MM.1S (cell line): ENCODE data around the gene IFT74.

ENCODE experiments used
- DNase-seq: peaks from one replicate; pipeline ENCODE4 v3.0.0-alpha.2; 2015
- H2AFZ ChIP-seq: fragments of 300-600 bp; sonication (generic); 2 replicates; pipeline ENCODE4 v1.6.0; 2016; ENCODE audit warnings: antibody characterized with exemption, low read length
- H3F3A ChIP-seq: fragments of 300-600 bp; sonication (generic); 2 replicates; pipeline ENCODE4 v1.6.1; 2016; ENCODE audit warnings: mild to moderate bottlenecking, antibody characterized with exemption, low read length, moderate library complexity, mixed read lengths; ENCODE audit not compliant: insufficient read depth
- H3K27ac ChIP-seq: fragments of 300-600 bp; sonication (generic); 2 replicates; pipeline ENCODE4 v1.5.1; 2016; ENCODE audit warnings: mild to moderate bottlenecking, low read length
- H3K27me3 ChIP-seq: fragments of 300-600 bp; sonication (generic); replicated peaks from 2 replicates; pipeline ENCODE4 v1.6.0; 2016; ENCODE audit warnings: low read length; ENCODE audit not compliant: insufficient read depth
- H3K36me3 ChIP-seq: fragments of 300-600 bp; sonication (generic); replicated peaks from 2 replicates; pipeline ENCODE4 v1.6.1; 2016; ENCODE audit warnings: mild to moderate bottlenecking, low read length, mixed read lengths; ENCODE audit not compliant: insufficient read depth
- H3K4me1 ChIP-seq: fragments of 300-600 bp; sonication (generic); 2 replicates; pipeline ENCODE4 v1.6.1; 2016; ENCODE audit warnings: low read length, mixed read lengths
- H3K4me2 ChIP-seq: fragments of 300-600 bp; sonication (generic); 2 replicates; pipeline ENCODE4 v1.6.0; 2016; ENCODE audit warnings: low read depth, low read length
- H3K4me3 ChIP-seq: fragments of 300-600 bp; sonication (generic); 2 replicates; pipeline ENCODE4 v1.5.1; 2016; ENCODE audit warnings: low read length, mixed read lengths
- H3K79me2 ChIP-seq: fragments of 300-600 bp; sonication (generic); 2 replicates; pipeline ENCODE4 v1.6.1; 2016; ENCODE audit warnings: mixed run types, low read length, mixed read lengths
- H3K9ac ChIP-seq: fragments of 300-600 bp; sonication (generic); 2 replicates; pipeline ENCODE4 v1.6.1; 2016; ENCODE audit warnings: low read length, mixed read lengths
- H3K9me2 ChIP-seq: fragments of 300-600 bp; sonication (generic); replicated peaks from 2 replicates; pipeline ENCODE4 v1.6.1; 2016; ENCODE audit warnings: mild to moderate bottlenecking, low read length, mixed read lengths; ENCODE audit not compliant: insufficient read depth
- H3K9me3 ChIP-seq: fragments of 300-600 bp; sonication (generic); replicated peaks from 2 replicates; pipeline ENCODE4 v1.6.1; 2016; ENCODE audit warnings: mild to moderate bottlenecking, low read length, mixed read lengths; ENCODE audit not compliant: insufficient read depth
- H4K20me1 ChIP-seq: fragments of 300-600 bp; sonication (generic); 2 replicates; pipeline ENCODE4 v1.6.1; 2016; ENCODE audit warnings: mild to moderate bottlenecking, low read length, moderate library complexity, mixed read lengths; ENCODE audit not compliant: insufficient read depth
- CTCF ChIP-seq: fragments of 300-600 bp; sonication (generic); IDR thresholded peaks from 2 replicates; pipeline ENCODE4 v1.5.1; 2016; ENCODE audit warnings: antibody characterized with exemption, low read length, mixed read lengths
- EZH2 ChIP-seq: fragments of 300-600 bp; sonication (generic); optimal IDR thresholded peaks from 2 replicates; pipeline ENCODE3; 2017; ENCODE audit warnings: low read depth, mild to moderate bottlenecking, antibody characterized with exemption, low read length, mixed read lengths
- EZH2phosphoT487 ChIP-seq: fragments of 300-600 bp; sonication (generic); IDR thresholded peaks from 2 replicates; pipeline ENCODE4 v1.6.1; 2018; ENCODE audit warnings: antibody characterized with exemption, low read length

Gene IFT74

DNA sequence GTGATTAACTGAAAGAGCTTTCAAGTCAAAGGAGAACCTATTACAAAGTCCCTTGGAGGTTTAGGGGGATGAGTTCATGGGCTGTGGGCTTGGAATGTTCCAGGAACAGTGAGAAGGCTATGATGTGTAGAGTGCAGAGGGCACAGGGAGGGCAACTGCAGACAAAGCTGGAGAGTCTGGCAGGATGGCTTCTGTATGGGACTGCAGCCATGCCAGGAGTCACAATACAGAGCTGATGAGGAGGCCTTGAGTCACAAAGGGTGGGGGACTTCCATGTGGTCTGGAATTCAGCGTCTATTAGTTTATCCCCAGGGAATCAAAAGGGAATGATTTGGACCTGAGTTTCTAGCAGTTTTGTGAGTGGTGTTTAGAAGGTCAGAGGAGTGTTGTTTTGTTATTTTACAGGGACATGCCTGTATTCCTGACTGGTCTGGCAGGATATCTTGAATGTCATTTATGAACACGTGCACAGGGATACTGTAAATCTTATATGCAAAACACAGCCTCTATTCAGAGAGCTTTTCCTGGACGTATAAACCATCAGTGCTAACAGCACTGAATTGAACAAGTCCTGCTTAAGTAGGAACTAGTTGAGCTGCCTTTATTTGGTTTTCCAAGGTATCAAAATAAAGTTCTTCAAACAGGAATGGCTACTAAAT, 138.6 kb downstream of the IFT74 start:
- H2AFZ ChIP-seq = no peak overlapping the region
- no peaks in the 10 kb centered on the region for H3K9me3 ChIP-seq
- H3K27ac ChIP-seq = no peak overlapping the region
- no peaks in the 10 kb centered on the region for H3K36me3 ChIP-seq
- H3K4me3 ChIP-seq = no peak overlapping the region
- H3K9ac ChIP-seq = no peak overlapping the region
- H3K4me1 ChIP-seq = no peaks in the 10 kb centered on the region
- H3K4me2 ChIP-seq = no peak overlapping the region
- H3F3A ChIP-seq = no peaks in the 10 kb centered on the region
- no peaks in the 10 kb centered on the region for H3K27me3 ChIP-seq
- H3K79me2 ChIP-seq = no peaks in the 10 kb centered on the region
- TF ChIP-seq EZH2phosphoT487 (no peak), CTCF (no peak), EZH2 (no peak)
- no peaks in the 10 kb centered on the region for H3K9me2 ChIP-seq
- H4K20me1 ChIP-seq = no peaks in the 10 kb centered on the region
- no peak for DNase-seq

DNA sequence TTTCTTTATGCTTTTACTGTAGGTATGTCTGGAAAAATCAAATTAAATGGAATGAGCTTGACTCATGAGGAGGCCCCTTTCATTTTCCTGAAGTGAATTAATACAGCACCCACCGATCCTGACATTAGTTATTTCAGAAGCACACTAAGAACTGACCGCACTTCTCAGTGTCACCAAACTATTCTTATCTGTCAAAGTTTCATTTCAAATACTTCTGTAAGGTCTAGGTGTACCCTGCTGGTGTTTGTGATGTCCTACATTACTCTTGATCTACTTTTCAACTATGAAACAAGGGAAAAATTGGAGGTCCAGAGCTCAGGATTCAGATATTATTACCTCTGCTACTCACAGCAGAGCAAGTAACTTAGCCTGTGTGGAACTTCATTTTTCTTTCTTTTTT, 151.0 kb downstream of the IFT74 start:
- Histone ChIP-seq H2AFZ (no peak overlapping the region), H3K4me3 (no peak overlapping the region), H3F3A (no peaks in the 10 kb centered on the region), H3K27ac (no peak overlapping the region), H3K9me2 (no peaks in the 10 kb centered on the region), H3K4me1 (no peaks in the 10 kb centered on the region), H3K9ac (no peak overlapping the region), H3K36me3 (no peaks in the 10 kb centered on the region), H3K27me3 (no peaks in the 10 kb centered on the region), H3K9me3 (no peaks in the 10 kb centered on the region), H4K20me1 (no peaks in the 10 kb centered on the region), H3K79me2 (no peaks in the 10 kb centered on the region), H3K4me2 (no peak overlapping the region)
- TF ChIP-seq EZH2phosphoT487 (no peak), EZH2 (no peak), CTCF (no peak)
- DNase-seq = no peak

DNA sequence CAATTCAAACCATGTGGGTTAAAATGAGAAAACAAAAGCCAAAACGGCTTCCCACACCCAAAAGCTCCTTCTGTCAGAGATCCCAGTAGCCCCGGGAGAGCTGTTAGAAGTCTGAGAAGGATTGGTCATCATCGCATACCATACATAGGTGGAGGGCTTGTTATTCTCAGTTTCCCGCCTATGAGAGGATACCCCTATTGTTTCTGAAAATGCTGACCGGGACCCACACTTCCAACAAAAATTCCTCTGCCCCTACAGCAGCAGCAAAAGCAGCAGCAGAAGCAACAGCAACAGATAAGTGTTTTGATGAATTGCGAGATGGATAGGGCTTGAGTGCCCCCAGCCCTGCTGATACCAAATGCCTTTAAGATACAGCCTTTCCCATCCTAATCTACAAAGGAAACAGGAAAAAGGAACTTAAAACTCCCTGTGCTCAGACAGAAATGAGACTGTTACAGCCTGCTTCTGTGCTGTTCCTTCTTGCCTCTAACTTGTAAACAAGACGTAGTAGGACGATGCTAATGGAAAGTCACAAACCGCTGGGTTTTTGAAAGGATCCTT, 152.8 kb downstream of the IFT74 start, which contains the start of gene TEK:
TSS of gene TEK (plus strand) at position 245 of the 561 bp plus-strand sequence. CDS start 366 bp downstream, outside the sequence.
- Histone ChIP-seq H3K4me2 (no peak within 1 kb of the TSS), H2AFZ (no peak within 1 kb of the TSS), H3K36me3 (no peaks in the 10 kb centered on the region), H3K27me3 (no peaks in the 10 kb centered on the region), H3K27ac (no peak within 1 kb of the TSS), H3K4me1 (no peaks in the 10 kb centered on the region), H3K9me2 (no peaks in the 10 kb centered on the region), H3K79me2 (no peaks in the 10 kb centered on the region), H3K9ac (no peak within 1 kb of the TSS), H4K20me1 (no peaks in the 10 kb centered on the region), H3K4me3 (no peak within 1 kb of the TSS), H3K9me3 (no peaks in the 10 kb centered on the region), H3F3A (no peaks in the 10 kb centered on the region)
- no peak for DNase-seq
- no peak for TF ChIP-seq EZH2
- no peak for TF ChIP-seq CTCF
- TF ChIP-seq EZH2phosphoT487 = no peak
